T-helper 2 cell treated with Interferon-gamma antibody and Interleukin-4, amounts not matched to agents 5 μg/mL and 100 μg/mL, for 36 hours (primary cell): ENCODE data around the gene NTNG1.
"Not testable (repeated sequence)": the region's sequence is repeated elsewhere in the genome, so short reads cannot be mapped to it uniquely, and the experiment has no call there.

Source experiments
- DNase-seq: peaks from one replicate; pipeline ENCODE4 v3.0.0; 2021; ENCODE audit warnings: low spot score
- H3K27ac Mint-ChIP-seq: one replicate; pipeline ENCODE4 v1.8.0; 2021; ENCODE audit warnings: mild to moderate bottlenecking, mixed read lengths
- H3K27me3 Mint-ChIP-seq: one replicate; pipeline ENCODE4 v1.8.0; 2021; ENCODE audit warnings: low read depth, mixed read lengths
- H3K36me3 Mint-ChIP-seq: one replicate; pipeline ENCODE4 v1.8.0; 2021; ENCODE audit warnings: low read depth, mixed read lengths
- H3K4me1 Mint-ChIP-seq: one replicate; pipeline ENCODE4 v1.8.0; 2021; ENCODE audit warnings: low read depth, mixed read lengths
- H3K4me3 Mint-ChIP-seq: one replicate; pipeline ENCODE4 v1.8.0; 2022; ENCODE audit warnings: mild to moderate bottlenecking, moderate library complexity, mixed read lengths
- H3K9me3 Mint-ChIP-seq: one replicate; pipeline ENCODE4 v1.8.0; 2021; ENCODE audit warnings: mixed read lengths

The NTNG1 gene

GRCh38 chr1:107158496-107158895 lies 17.7 kb downstream of the NTNG1 start:
- Mint-ChIP-seq H3K27ac (no peak overlapping the region), H3K9me3 (no peaks in the 10 kb centered on the region), H3K4me1 (no peaks in the 10 kb centered on the region), H3K27me3 (no peaks in the 10 kb centered on the region), H3K4me3 (no peak overlapping the region), H3K36me3 (no peaks in the 10 kb centered on the region)
- no peak for DNase-seq

DNA sequence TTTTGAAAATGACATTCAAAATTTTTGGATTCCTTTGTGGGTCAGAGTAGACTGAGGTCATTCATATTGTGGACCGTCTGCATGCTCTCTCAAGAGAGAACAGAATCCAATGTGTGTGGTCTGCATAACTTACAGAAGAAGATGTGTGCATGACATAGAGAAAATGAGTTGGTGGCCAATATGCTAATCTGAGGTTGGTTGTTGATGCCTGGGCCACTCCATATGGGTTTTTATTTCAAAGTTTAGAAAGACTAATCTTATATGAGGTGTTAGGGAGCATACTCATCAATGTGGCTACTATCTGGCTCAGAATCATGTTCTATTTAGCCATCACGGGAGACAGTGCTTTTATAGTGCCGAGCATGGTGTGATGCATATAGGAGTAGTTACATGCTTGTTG lies 18.2 kb downstream of the NTNG1 start:
- Mint-ChIP-seq H3K36me3 (no peaks in the 10 kb centered on the region), H3K27me3 (no peaks in the 10 kb centered on the region), H3K9me3 (no peaks in the 10 kb centered on the region), H3K4me1 (no peaks in the 10 kb centered on the region), H3K27ac (no peak overlapping the region), H3K4me3 (no peak overlapping the region)
- no peak for DNase-seq

DNA sequence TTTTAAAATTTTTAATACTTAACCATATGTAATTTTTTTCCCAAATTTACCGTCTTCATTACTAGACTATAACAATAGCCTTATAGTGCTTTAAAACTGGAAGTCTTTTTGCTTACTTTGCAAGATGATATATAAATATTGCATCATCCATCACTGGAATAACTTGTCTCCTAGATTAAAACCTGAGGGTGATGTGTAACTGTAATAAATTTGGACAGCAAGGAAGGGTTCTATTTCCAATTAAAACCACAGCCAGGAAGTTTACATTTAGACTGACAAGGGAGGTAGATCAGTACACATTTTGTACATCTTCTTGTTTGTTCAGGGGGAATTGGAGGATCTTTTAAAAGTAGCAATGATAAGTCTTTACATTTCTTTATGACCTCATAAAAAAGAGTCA lies 21.9 kb downstream of the NTNG1 start:
- Mint-ChIP-seq H3K36me3 (no peaks in the 10 kb centered on the region), H3K4me3 (no peak overlapping the region), H3K27me3 (no peaks in the 10 kb centered on the region), H3K9me3 (no peaks in the 10 kb centered on the region), H3K4me1 (no peaks in the 10 kb centered on the region), H3K27ac (no peak overlapping the region)
- DNase-seq = no peak

DNA sequence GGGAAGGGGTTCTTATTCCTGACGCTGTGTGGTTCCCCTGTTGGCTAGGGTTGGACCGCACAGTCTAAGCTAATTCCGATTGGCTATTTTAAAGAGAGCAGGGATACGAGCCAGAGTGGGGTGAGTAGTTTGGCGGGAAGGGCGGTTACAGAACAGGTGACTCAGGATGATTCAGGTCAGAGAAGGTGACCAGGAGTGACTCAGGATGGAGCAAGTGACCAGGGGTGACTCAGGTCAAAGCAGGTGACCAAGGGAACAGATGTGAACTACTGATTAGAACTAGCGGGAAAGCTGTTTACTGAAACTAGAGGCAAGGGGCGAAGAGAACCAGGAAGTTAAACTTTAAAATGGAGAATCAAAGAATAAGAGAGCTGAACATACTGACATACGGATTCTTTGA lies 24.1 kb downstream of the NTNG1 start:
- not testable (repeated sequence) for H3K27ac Mint-ChIP-seq, H3K4me1 Mint-ChIP-seq

GRCh38 chr1:107169615-107170014 lies 28.8 kb downstream of the NTNG1 start:
- Mint-ChIP-seq H3K9me3 (no peaks in the 10 kb centered on the region), H3K27ac (no peak overlapping the region), H3K4me1 (no peaks in the 10 kb centered on the region), H3K36me3 (no peaks in the 10 kb centered on the region), H3K27me3 (no peaks in the 10 kb centered on the region), H3K4me3 (no peak overlapping the region)
- no peak for DNase-seq

More for the DNA sequence above, 24.1 kb downstream of the NTNG1 start:
- H3K27me3 Mint-ChIP-seq, DNase-seq, H3K9me3 Mint-ChIP-seq, H3K36me3 Mint-ChIP-seq, H3K4me3 Mint-ChIP-seq: not testable (repeated sequence)

GRCh38 chr1:107171333-107171732 lies 30.5 kb downstream of the NTNG1 start:
- Mint-ChIP-seq H3K9me3 (no peaks in the 10 kb centered on the region), H3K27ac (no peak overlapping the region)
- DNase-seq = no peak

DNA sequence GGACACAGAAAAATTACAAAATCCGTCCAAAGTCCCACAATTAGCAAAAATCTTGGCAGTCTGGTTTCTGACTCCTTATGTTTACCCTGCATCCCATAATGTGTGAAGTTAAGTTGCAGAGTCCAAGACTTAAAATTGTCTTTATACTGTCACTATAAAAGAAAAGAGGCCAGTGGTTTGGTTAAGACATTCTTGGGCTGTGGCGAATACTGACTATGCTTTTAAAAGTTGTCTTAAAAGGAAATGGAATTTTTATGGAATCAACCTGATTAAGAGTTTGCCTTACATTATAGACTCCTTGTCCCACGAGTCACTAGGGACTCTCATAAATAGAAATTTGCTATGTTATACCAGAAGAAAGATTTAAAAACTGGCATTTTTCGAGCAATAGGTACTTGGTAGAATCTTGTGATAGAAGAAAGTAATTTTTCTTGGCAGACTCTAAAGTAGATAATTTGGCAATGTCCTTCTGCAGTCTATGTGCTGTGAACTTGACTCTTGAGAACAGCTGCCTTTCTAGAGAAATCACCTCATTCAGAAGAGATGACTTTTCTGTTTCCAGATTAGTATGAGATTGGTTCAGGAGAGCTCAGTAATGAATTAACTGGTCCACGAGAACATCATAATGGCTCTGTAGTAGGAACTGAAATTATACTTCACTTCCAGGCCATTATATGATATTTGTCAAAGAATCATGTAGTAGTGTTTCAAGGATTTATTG lies 31.8 kb downstream of the NTNG1 start:
- Mint-ChIP-seq H3K27ac (no peak overlapping the region), H3K36me3 (no peaks in the 10 kb centered on the region), H3K9me3 (no peaks in the 10 kb centered on the region), H3K27me3 (no peaks in the 10 kb centered on the region), H3K4me1 (no peaks in the 10 kb centered on the region), H3K4me3 (no peak overlapping the region)
- no peak for DNase-seq

More at GRCh38 chr1:107171333-107171732, 30.5 kb downstream of the NTNG1 start:
- no peaks in the 10 kb centered on the region for H3K27me3 Mint-ChIP-seq
- H3K36me3 Mint-ChIP-seq = no peaks in the 10 kb centered on the region
- H3K4me3 Mint-ChIP-seq = no peak overlapping the region
- H3K4me1 Mint-ChIP-seq = no peaks in the 10 kb centered on the region

DNA sequence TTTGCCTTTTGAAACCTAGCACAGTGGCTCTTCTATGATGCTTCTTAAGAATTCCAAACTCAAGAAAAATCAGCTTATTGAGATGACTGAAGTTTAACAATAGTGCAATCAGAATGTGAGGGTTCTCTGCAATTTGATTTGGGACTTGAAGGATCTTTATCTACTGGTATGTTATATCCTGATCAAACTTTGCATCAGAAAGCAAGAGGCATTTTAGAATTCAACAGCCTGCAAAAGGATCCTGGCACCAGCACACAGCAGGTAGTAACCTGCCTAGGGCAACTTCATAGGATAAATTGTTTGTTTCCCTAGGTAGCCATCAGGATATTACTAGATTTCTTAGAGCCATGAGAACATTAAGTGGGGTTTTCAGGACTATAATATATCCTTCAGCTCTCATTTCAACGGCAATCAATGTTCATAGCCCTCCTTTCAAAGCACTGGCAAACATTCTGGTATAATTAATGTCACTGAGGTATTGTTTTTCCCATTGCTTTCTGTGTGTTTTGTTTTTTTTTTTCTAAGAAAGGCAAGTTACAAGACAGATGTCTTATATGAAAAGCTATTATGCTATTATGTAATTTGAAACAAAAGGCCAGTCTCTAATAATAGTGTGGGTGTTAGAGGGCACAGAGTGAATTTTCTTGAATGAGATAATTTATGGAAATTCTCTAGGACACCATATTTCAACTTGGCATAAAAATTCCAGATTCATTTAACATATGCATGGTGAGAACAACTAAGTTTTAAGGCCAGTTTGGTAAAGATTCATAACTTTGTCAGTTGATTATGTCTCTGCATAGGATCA lies 34.5 kb downstream of the NTNG1 start:
- Mint-ChIP-seq H3K27me3 (no peaks in the 10 kb centered on the region), H3K4me1 (no peaks in the 10 kb centered on the region), H3K9me3 (no peaks in the 10 kb centered on the region), H3K4me3 (no peak overlapping the region), H3K36me3 (no peaks in the 10 kb centered on the region), H3K27ac (no peak overlapping the region)
- no peak for DNase-seq

GRCh38 chr1:107181253-107181969 lies 40.6 kb downstream of the NTNG1 start:
- H3K27me3 Mint-ChIP-seq = no peaks in the 10 kb centered on the region

GRCh38 chr1:107183011-107183410 lies 42.2 kb downstream of the NTNG1 start:
- Mint-ChIP-seq H3K27ac (no peak overlapping the region), H3K36me3 (no peaks in the 10 kb centered on the region), H3K9me3 (no peaks in the 10 kb centered on the region), H3K27me3 (no peaks in the 10 kb centered on the region), H3K4me1 (no peaks in the 10 kb centered on the region), H3K4me3 (no peak overlapping the region)
- DNase-seq = no peak

More at GRCh38 chr1:107181253-107181969, 40.6 kb downstream of the NTNG1 start:
- no peaks in the 10 kb centered on the region for H3K4me1 Mint-ChIP-seq
- H3K36me3 Mint-ChIP-seq = no peaks in the 10 kb centered on the region
- no peak overlapping the region for H3K27ac Mint-ChIP-seq
- H3K4me3 Mint-ChIP-seq = no peak overlapping the region
- H3K9me3 Mint-ChIP-seq = no peaks in the 10 kb centered on the region
- no peak for DNase-seq

GRCh38 chr1:107184888-107185287 lies 44.0 kb downstream of the NTNG1 start:
- no peak for DNase-seq
- no peaks in the 10 kb centered on the region for H3K36me3 Mint-ChIP-seq
- no peaks in the 10 kb centered on the region for H3K4me1 Mint-ChIP-seq
- H3K4me3 Mint-ChIP-seq = no peak overlapping the region
- no peaks in the 10 kb centered on the region for H3K9me3 Mint-ChIP-seq
- no peak overlapping the region for H3K27ac Mint-ChIP-seq
- H3K27me3 Mint-ChIP-seq = no peaks in the 10 kb centered on the region

DNA sequence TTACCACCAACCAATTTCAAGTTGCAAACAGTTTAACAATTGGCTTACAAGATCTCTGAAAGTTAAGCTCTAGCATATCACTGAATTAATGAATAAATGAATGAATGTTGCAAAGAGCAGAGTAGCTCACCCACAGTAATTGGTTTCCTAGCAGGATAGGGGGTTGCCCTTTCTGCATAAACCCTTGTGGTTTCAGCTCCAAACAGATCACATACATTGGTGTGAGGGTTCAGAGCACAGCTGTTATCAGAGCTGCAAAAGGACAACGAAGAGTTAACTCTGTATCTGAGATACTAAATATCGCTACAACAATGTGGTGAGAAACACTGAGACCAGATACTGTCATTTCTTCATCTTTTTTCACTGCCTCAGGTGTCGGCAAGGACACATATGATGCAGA lies 46.6 kb downstream of the NTNG1 start:
- H3K4me3 Mint-ChIP-seq = no peak overlapping the region
- H3K36me3 Mint-ChIP-seq = no peaks in the 10 kb centered on the region
- no peaks in the 10 kb centered on the region for H3K9me3 Mint-ChIP-seq
- DNase-seq = no peak
- no peaks in the 10 kb centered on the region for H3K27me3 Mint-ChIP-seq
- no peak overlapping the region for H3K27ac Mint-ChIP-seq
- no peaks in the 10 kb centered on the region for H3K4me1 Mint-ChIP-seq

- Mint-ChIP-seq H3K4me1 (no peaks in the 10 kb centered on the region), H3K27ac (no peak overlapping the region), H3K4me3 (no peak overlapping the region), H3K27me3 (no peaks in the 10 kb centered on the region), H3K36me3 (no peaks in the 10 kb centered on the region), H3K9me3 (no peaks in the 10 kb centered on the region)
- no peak for DNase-seq
Observed at GRCh38 chr1:107188160-107188559, 47.3 kb downstream of the NTNG1 start.

DNA sequence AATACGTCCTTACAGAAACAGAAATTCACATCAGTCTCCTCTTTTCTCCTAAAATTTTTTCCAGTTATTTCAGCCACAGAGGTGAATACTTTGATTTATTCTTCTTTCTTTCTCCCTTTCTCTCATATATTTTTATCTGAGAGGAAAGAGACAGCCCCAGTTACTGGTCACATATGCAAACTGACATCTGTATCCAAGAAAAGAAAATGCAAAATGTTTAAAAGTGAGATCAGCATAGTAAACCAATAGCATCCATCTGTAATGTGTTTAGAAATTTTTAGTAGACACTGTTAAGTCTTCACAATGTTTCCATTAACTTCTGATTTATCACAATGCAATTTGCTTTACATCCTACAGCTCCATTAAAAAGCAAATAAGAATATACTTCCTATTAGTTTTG lies 53.5 kb downstream of the NTNG1 start:
- no peaks in the 10 kb centered on the region for H3K27me3 Mint-ChIP-seq
- no peak overlapping the region for H3K27ac Mint-ChIP-seq
- no peak overlapping the region for H3K4me3 Mint-ChIP-seq
- DNase-seq = no peak
- H3K36me3 Mint-ChIP-seq = no peaks in the 10 kb centered on the region
- H3K9me3 Mint-ChIP-seq = no peaks in the 10 kb centered on the region
- no peaks in the 10 kb centered on the region for H3K4me1 Mint-ChIP-seq
